IMR-90 (cell line): ENCODE data around the gene FAR2. TPM values are rescaled to one million over a fixed set of nuclear protein-coding genes. Genes with fewer than 3 reads are reported as not detected.

Source experiments
- ATAC-seq: fragments of 200-7000 bp; cut with Tn5 transposase; 2 replicates; pipeline ENCODE4 v1.9.1; 2020; ENCODE audit warnings: low read depth, mild to moderate bottlenecking, moderate library complexity
- BruUV-seq: library from RNA; stranded (reverse); fragments of 400-500 nt; replicated peaks from 2 replicates; lab custom pipeline; 2021; lab: Mats Ljungman, UMichigan
- CTCF ChIA-PET: fragments of 300-600 bp; formaldehyde crosslinking; extraction: SDS; loops from one replicate; lab custom pipeline; 2021; ENCODE audit warnings: antibody characterized with exemption; lab: Yijun Ruan, JAX
- POLR2A ChIA-PET: fragments of 300-600 bp; sonication (Branson Sonifier 250); formaldehyde crosslinking; loops from one replicate; lab custom pipeline; 2022; ENCODE audit warnings: antibody characterized with exemption; ENCODE audit not compliant: unreplicated experiment; lab: Charles Lee
- DNase-seq: peaks from one replicate; pipeline ENCODE4 v3.0.0; 2013
- H2AFZ ChIP-seq: replicated peaks from 2 replicates; pipeline ENCODE3; 2013; ENCODE audit warnings: low read length, mild to moderate bottlenecking; ENCODE audit not compliant: poor library complexity
- H2AK5ac ChIP-seq: 2 replicates; pipeline ENCODE4 v1.6.1; 2013; ENCODE audit warnings: low read depth, low read length, inconsistent platforms
- H2AK9ac ChIP-seq: replicated peaks from 2 replicates; pipeline ENCODE3; 2013; ENCODE audit warnings: mild to moderate bottlenecking, low read depth, low read length, moderate library complexity; ENCODE audit not compliant: poor library complexity
- H2BK120ac ChIP-seq: 2 replicates; pipeline ENCODE4 v1.6.1; 2013; ENCODE audit warnings: low read depth, low read length, inconsistent platforms
- H2BK15ac ChIP-seq: 3 replicates; pipeline ENCODE4 v1.6.1; 2013; ENCODE audit warnings: low read depth, low read length, inconsistent platforms
- H2BK20ac ChIP-seq: 2 replicates; pipeline ENCODE4 v1.6.1; 2013; ENCODE audit warnings: low read depth, mild to moderate bottlenecking, inconsistent platforms, low read length, moderate library complexity
- H2BK5ac ChIP-seq: 2 replicates; pipeline ENCODE4 v1.6.1; 2013; ENCODE audit warnings: mild to moderate bottlenecking, low read depth, low read length, inconsistent platforms; ENCODE audit not compliant: poor library complexity, severe bottlenecking
- H3K14ac ChIP-seq: replicated peaks from 2 replicates; pipeline ENCODE4 v1.6.1; 2013; ENCODE audit warnings: low read depth, low read length, inconsistent platforms
- H3K18ac ChIP-seq: 2 replicates; pipeline ENCODE4 v1.6.1; 2013; ENCODE audit warnings: low read depth, low read length, control low read depth
- H3K23ac ChIP-seq: 2 replicates; pipeline ENCODE4 v1.6.1; 2013; ENCODE audit warnings: low read depth, low read length, inconsistent platforms
- H3K27ac ChIP-seq: 2 replicates; pipeline ENCODE4 v1.5.1; 2013; ENCODE audit warnings: mild to moderate bottlenecking, control low read depth, low read length; ENCODE audit not compliant: insufficient read depth
- H3K27me3 ChIP-seq: 2 replicates; pipeline ENCODE4 v1.6.1; 2013; ENCODE audit warnings: low read length; ENCODE audit not compliant: control insufficient read depth, insufficient read depth
- H3K36me3 ChIP-seq: 2 replicates; pipeline ENCODE4 v1.6.1; 2013; ENCODE audit warnings: low read length, mixed read lengths; ENCODE audit not compliant: control insufficient read depth, insufficient read depth
- H3K4ac ChIP-seq: 2 replicates; pipeline ENCODE4 v1.6.1; 2013; ENCODE audit warnings: low read depth, low read length, inconsistent platforms
- H3K4me1 ChIP-seq: 2 replicates; pipeline ENCODE4 v1.6.1; 2013; ENCODE audit warnings: low read length, mixed read lengths; ENCODE audit not compliant: control insufficient read depth, insufficient read depth
- H3K4me2 ChIP-seq: 2 replicates; pipeline ENCODE4 v1.6.1; 2013; ENCODE audit warnings: low read depth, mild to moderate bottlenecking, control low read depth, low read length, moderate library complexity
- H3K4me3 ChIP-seq: 2 replicates; pipeline ENCODE4 v1.5.1; 2013; ENCODE audit warnings: low read depth, mild to moderate bottlenecking, control low read depth, low read length, moderate library complexity; ENCODE audit not compliant: insufficient read depth
- H3K56ac ChIP-seq: 2 replicates; pipeline ENCODE4 v1.6.1; 2013; ENCODE audit warnings: low read length, inconsistent platforms; ENCODE audit not compliant: insufficient read depth; ENCODE audit errors: extremely low read depth
- H3K79me1 ChIP-seq, 2 experiments: 2 replicates each; pipeline ENCODE4 v1.6.1; 2013; ENCODE audit warnings: low read length in 2 of 2, inconsistent platforms in 1 of 2, low read depth in 1 of 2
- H3K9ac ChIP-seq: 2 replicates; pipeline ENCODE4 v1.6.1; 2013; ENCODE audit warnings: low read depth, low read length, control low read depth
- H3K9me1 ChIP-seq: 2 replicates; pipeline ENCODE4 v1.6.1; 2013; ENCODE audit warnings: low read length, inconsistent platforms; ENCODE audit not compliant: insufficient read depth
- H3K9me3 ChIP-seq: 2 replicates; pipeline ENCODE4 v1.6.1; 2013; ENCODE audit warnings: low read length; ENCODE audit not compliant: control insufficient read depth, insufficient read depth
- H4K20me1 ChIP-seq: 2 replicates; pipeline ENCODE4 v1.6.1; 2013; ENCODE audit warnings: low read length, inconsistent platforms; ENCODE audit not compliant: insufficient read depth
- H4K5ac ChIP-seq: 2 replicates; pipeline ENCODE4 v1.6.1; 2013; ENCODE audit warnings: mild to moderate bottlenecking, low read depth, low read length, control low read depth
- H4K8ac ChIP-seq, 2 experiments: 2 replicates each; pipeline ENCODE4 v1.6.1; 2013; ENCODE audit warnings: low read depth in 2 of 2, low read length in 2 of 2, control low read depth in 1 of 2, inconsistent platforms in 1 of 2
- H4K91ac ChIP-seq: 2 replicates; pipeline ENCODE4 v1.6.1; 2013; ENCODE audit warnings: low read depth, low read length, inconsistent platforms; ENCODE audit not compliant: insufficient read depth
- FOS ChIP-seq: fragments of 150-350 bp; IDR thresholded peaks from 2 replicates; pipeline ENCODE4 v1.6.1; 2016; ENCODE audit warnings: low read depth, low read length
- MAZ ChIP-seq: IDR thresholded peaks from 2 replicates; pipeline ENCODE4 v1.6.1; 2012; ENCODE audit warnings: low read depth, mild to moderate bottlenecking, low read length, improper control_type of control experiment, moderate library complexity, borderline replicate concordance
- MXI1 ChIP-seq: IDR thresholded peaks from 2 replicates; pipeline ENCODE4 v1.6.1; 2012; ENCODE audit warnings: low read depth, mild to moderate bottlenecking, low read length, moderate library complexity, borderline replicate concordance
- POLR2A ChIP-seq: IDR thresholded peaks from 2 replicates; pipeline ENCODE4 v1.6.1; 2012; ENCODE audit warnings: mild to moderate bottlenecking, low read depth, low read length
- RCOR1 ChIP-seq: IDR thresholded peaks from 2 replicates; pipeline ENCODE4 v1.6.1; 2012; ENCODE audit warnings: mild to moderate bottlenecking, low read length, improper control_type of control experiment; ENCODE audit not compliant: insufficient replicate concordance
- SMC3 ChIP-seq: fragments of 150-350 bp; IDR thresholded peaks from 2 replicates; pipeline ENCODE4 v1.6.1; 2016; ENCODE audit warnings: low read depth, mild to moderate bottlenecking, antibody characterized with exemption, low read length, moderate library complexity
- WGBS, 2 experiments: methylation state at CpG; one replicate each; pipeline versions ENCODE4 v1.1.5 to v1.1.7; 2013; ENCODE audit warnings: missing lambda C conversion rate in 2 of 2; ENCODE audit not compliant: insufficient read length in 1 of 2; ENCODE audit errors: extremely low coverage in 2 of 2; 5-methylcytosine and 5-hydroxymethylcytosine counted together
- dilution Hi-C: fragments of 300-500 bp; cut with HindIII; formaldehyde crosslinking; loops from one replicate; pipeline ENCODE4 v1.14.3; 2018; ENCODE audit warnings: low sequenced_read_pairs; ENCODE audit not compliant: unreplicated experiment
- in situ Hi-C: fragments of 300-500 bp; cut with MboI; formaldehyde crosslinking; loops from 3 replicates; pipeline ENCODE4 v1.14.3; 2019; ENCODE audit warnings: low sequenced_read_pairs, inconsistent platforms, mixed read lengths
- intact Hi-C: fragments of 100-400 bp; cut with micrococcal nuclease; formaldehyde crosslinking; loops from 2 replicates; pipeline ENCODE4 v1.10.0; 2022
- polyA plus RNA-seq, 3 experiments: library from polyadenylated mRNA; depleted of rRNA; stranded (reverse); fragments of >200 nt; gene quantifications; 2 replicates each; pipeline ENCODE4 v1.2.3, GENCODE V29; 2012; ENCODE audit warnings: low replicate concordance in 1 of 3
- total RNA-seq: library from RNA; depleted of rRNA; stranded (reverse); fragments of >200 nt; gene quantifications from 2 replicates; pipeline ENCODE4 v1.2.3, GENCODE V29; 2012
- TF ChIP-seq, protein P1 (sequence below): conservative IDR thresholded peaks from 2 replicates; pipeline ENCODE4 v1.5.1; 2012; ENCODE audit warnings: mild to moderate bottlenecking, low read depth, low read length, improper control_type of control experiment

FAR2 gene
- total and polyA plus RNA-seq, 2 of the 4 experiments (the other 2 are of a cell fraction): 1.1 to 2.0 TPM

DNA sequence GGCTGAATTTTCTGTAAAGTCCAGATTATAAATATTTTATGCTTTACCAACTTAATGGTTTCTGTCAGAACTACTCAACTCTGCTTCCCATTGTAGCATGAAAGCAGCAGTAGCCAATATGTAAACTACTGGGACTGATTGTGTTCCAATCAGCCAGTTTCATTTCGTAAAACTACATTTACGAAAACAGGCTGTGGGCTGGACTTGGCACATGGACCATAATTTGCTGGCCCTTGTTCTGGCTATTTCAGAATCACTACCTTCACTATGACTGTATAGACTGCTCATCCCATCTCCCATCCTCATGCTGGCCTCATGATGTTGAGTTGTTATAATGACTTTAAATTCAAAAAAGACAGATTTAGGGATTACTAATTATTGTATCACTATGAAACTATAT is 38.7 kb downstream of the FAR2 start:
- Histone ChIP-seq H2AFZ (no peak overlapping the region), H4K5ac (no peak overlapping the region), H3K27ac (no peak overlapping the region), H4K20me1 (no peaks in the 10 kb centered on the region), H3K23ac (no peak overlapping the region), H3K4me1 (no peaks in the 10 kb centered on the region), H2BK120ac (no peak overlapping the region), H2BK5ac (no peak overlapping the region), H3K14ac (no peak overlapping the region), H4K91ac (no peak overlapping the region), H3K4ac (no peak overlapping the region), H3K9me3 (no peaks in the 10 kb centered on the region), H3K4me2 (peak overlapping the region; percentile 47; the same call in 1 of the 2 replicates), H3K18ac (no peak overlapping the region), H3K27me3 (no peaks in the 10 kb centered on the region), H3K4me3 (no peak overlapping the region), H2BK20ac (no peak overlapping the region), H2AK9ac (no peak overlapping the region), H2AK5ac (no peak overlapping the region), H3K9ac (no peak overlapping the region), H3K56ac (no peak overlapping the region), H4K8ac (no peak overlapping the region), H3K79me1 (no peaks in the 10 kb centered on the region), H3K9me1 (no peaks in the 10 kb centered on the region), H2BK15ac (no peak overlapping the region), H3K36me3 (no peaks in the 10 kb centered on the region)
- intact Hi-C loops: no loop called here
- dilution Hi-C loops: no loop called here
- DNase-seq (no peak), ATAC-seq (no peak)
- TF ChIP-seq, protein P1, sequence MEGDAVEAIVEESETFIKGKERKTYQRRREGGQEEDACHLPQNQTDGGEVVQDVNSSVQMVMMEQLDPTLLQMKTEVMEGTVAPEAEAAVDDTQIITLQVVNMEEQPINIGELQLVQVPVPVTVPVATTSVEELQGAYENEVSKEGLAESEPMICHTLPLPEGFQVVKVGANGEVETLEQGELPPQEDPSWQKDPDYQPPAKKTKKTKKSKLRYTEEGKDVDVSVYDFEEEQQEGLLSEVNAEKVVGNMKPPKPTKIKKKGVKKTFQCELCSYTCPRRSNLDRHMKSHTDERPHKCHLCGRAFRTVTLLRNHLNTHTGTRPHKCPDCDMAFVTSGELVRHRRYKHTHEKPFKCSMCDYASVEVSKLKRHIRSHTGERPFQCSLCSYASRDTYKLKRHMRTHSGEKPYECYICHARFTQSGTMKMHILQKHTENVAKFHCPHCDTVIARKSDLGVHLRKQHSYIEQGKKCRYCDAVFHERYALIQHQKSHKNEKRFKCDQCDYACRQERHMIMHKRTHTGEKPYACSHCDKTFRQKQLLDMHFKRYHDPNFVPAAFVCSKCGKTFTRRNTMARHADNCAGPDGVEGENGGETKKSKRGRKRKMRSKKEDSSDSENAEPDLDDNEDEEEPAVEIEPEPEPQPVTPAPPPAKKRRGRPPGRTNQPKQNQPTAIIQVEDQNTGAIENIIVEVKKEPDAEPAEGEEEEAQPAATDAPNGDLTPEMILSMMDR: no peak
- TF ChIP-seq POLR2A: no peak
- no peak for TF ChIP-seq SMC3
- TF ChIP-seq FOS: no peak
- TF ChIP-seq MAZ: no peak
- no peak for TF ChIP-seq RCOR1
- TF ChIP-seq MXI1: no peak
- no TSS peak for BruUV-seq
- WGBS, 2 experiments: no CpG with 5 or more reads among the region's 2 CpGs
- ChIA-PET CTCF (interaction anchor here (1.7 kb wide), 1 partner anchor 11 kb away, joined by 4 read pairs; no protein-coding TSS in a partner anchor), POLR2A (no interaction called here)
- in situ Hi-C loops: no loop called here
